Ramos (cell line): ENCODE results near the gene TMEM250.

Source experiments
- in situ Hi-C: fragments of 300-500 bp; cut with MboI; formaldehyde crosslinking; loops from one replicate; pipeline ENCODE4 v1.14.3; 2022; ENCODE audit warnings: low sequenced_read_pairs; ENCODE audit not compliant: unreplicated experiment

The TMEM250 gene

GRCh38 chr9:136086213-136086881 is 32.3 kb downstream of the TMEM250 start:
- in situ Hi-C loops: no loop called here

GRCh38 chr9:136085815-136086212 is 32.9 kb downstream of the TMEM250 start:
- in situ Hi-C loops: no loop called here

- in situ Hi-C loops: no loop called here
These were observed 34.4 kb downstream of the TMEM250 start for GRCh38 chr9:136084063-136084944.

- in situ Hi-C loops: no loop called here
These were observed 35.1 kb downstream of the TMEM250 start for GRCh38 chr9:136083558-136084062.

GRCh38 chr9:136082496-136083361 is 35.9 kb downstream of the TMEM250 start:
- in situ Hi-C loops: no loop called here

GRCh38 chr9:136081826-136082495 is 36.7 kb downstream of the TMEM250 start:
- in situ Hi-C loops: no loop called here

- in situ Hi-C loops: no loop called here
These were observed 37.4 kb downstream of the TMEM250 start for GRCh38 chr9:136081113-136081825.

GRCh38 chr9:136080716-136081112 is 38.0 kb downstream of the TMEM250 start:
- in situ Hi-C loops: no loop called here

- in situ Hi-C loops: no loop called here
These were observed 38.8 kb downstream of the TMEM250 start for GRCh38 chr9:136079916-136080246.

GRCh38 chr9:136079211-136079915 is 39.3 kb downstream of the TMEM250 start:
- in situ Hi-C loops: no loop called here

GRCh38 chr9:136078498-136079011 is 40.1 kb downstream of the TMEM250 start:
- in situ Hi-C loops: no loop called here

GRCh38 chr9:136078024-136078423 is 40.7 kb downstream of the TMEM250 start:
- in situ Hi-C loops: no loop called here

- in situ Hi-C loops: no loop called here
These were observed 41.2 kb downstream of the TMEM250 start for GRCh38 chr9:136077491-136077890.

- in situ Hi-C loops: no loop called here
These were observed 42.6 kb downstream of the TMEM250 start for GRCh38 chr9:136075881-136076678.

- in situ Hi-C loops: no loop called here
These were observed 43.4 kb downstream of the TMEM250 start for GRCh38 chr9:136075134-136075841.

GRCh38 chr9:136074706-136075105 is 44.0 kb downstream of the TMEM250 start:
- in situ Hi-C loops: no loop called here
